ENCODE data around the gene ADAT2.
"Not testable (repeated sequence)": the region's sequence is repeated elsewhere in the genome, so short reads cannot be mapped to it uniquely, and the experiment has no call there.

The ADAT2 gene

DNA sequence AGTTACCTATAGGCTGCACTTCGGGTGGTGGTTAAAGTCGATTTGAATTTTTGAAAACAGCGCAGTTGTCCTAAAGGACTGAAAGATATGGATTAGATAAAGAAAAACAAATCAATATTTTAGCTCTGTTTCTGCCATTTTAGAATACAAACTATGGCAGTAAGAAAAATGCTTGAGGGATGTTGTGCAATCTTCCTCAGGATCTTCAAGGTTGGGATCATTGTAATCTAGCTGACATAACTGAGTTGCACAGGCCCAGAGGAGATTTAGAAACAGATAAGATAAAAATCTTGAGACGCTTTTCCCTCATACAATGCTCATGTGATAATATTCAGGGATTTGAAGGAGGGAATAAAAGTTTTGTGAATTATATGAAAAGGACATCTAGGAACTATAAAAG is 1.0 kb upstream of the ADAT2 start:
- TF ChIP-seq, protein P1, sequence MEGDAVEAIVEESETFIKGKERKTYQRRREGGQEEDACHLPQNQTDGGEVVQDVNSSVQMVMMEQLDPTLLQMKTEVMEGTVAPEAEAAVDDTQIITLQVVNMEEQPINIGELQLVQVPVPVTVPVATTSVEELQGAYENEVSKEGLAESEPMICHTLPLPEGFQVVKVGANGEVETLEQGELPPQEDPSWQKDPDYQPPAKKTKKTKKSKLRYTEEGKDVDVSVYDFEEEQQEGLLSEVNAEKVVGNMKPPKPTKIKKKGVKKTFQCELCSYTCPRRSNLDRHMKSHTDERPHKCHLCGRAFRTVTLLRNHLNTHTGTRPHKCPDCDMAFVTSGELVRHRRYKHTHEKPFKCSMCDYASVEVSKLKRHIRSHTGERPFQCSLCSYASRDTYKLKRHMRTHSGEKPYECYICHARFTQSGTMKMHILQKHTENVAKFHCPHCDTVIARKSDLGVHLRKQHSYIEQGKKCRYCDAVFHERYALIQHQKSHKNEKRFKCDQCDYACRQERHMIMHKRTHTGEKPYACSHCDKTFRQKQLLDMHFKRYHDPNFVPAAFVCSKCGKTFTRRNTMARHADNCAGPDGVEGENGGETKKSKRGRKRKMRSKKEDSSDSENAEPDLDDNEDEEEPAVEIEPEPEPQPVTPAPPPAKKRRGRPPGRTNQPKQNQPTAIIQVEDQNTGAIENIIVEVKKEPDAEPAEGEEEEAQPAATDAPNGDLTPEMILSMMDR (conservative IDR thresholded peaks at IDR 0.05), result no peak
- H3K27ac ChIP-seq, result peak overlapping the region; percentile 81

DNA sequence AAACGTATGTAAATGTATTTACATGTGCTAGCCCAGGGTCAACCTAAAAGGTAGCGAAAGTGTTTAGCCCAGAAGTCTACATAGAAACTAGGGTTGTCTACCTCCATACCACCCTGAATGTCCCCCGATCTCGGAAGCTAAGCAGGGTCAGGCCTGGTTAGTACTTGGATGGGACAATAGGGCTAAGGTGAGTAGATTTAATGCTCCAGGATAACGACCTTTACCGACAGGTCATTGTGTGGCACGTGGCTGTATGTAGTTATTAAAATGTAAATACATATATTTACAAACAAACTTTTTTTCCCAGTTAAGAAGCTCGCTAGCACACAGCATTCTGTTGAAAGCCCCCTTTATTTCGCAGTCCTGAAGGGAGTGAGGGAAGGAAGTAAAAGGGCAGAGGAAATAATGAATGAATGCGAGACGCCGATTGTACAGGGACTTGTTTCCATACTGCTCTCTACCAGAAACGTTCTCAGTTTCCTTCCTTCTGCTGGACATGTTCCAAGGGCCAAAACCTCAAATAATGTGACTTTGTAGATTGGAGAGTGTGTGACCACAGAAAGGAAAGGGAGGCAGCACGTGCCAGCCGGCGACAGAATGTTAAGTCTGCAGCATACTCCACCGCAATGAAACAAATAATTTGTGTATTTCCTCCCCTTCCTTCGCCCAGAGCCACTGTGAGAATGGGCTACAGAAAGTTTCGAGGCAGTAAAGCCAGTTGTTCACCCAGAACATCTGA is 612 bp downstream of the ADAT2 start:
- H3K27ac ChIP-seq, result peak overlapping the region; percentile 81
- TF ChIP-seq, protein P1 (conservative IDR thresholded peaks at IDR 0.05), result no peak

DNA sequence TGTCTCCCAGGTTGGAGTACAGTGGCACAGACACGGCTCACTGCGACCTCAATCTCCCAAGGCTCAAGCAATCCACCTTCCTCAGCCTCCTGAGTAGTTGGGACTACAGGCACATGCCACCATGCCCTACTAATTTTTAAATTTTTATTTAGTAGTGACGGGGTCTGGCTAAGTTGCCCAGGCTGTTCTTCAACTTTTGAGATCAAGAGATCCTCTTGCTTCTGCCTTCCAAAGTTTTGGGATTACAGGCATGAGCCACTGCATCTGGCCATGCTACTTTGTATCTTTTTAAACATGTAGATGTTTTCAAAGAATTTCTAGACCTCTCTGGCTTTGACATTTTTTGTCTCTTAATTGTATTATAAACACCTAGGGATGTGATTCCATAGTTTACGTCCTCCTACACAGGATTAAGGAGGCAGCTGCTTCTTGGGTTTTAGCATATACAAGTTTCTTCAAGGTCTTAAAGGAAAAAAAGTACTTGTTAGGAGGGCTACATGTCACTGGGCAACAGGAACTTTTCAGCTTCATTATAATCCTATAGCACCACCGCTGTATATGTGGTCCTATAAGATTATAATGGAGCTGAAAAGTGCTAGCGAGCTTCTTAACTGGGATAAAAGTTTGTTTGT is 1.3 kb downstream of the ADAT2 start:
- peak overlapping the region; percentile 81; the same call in 1 of the 2 replicates for H3K27ac ChIP-seq
- TF ChIP-seq, protein P1 (conservative IDR thresholded peaks at IDR 0.05), result no peak

DNA sequence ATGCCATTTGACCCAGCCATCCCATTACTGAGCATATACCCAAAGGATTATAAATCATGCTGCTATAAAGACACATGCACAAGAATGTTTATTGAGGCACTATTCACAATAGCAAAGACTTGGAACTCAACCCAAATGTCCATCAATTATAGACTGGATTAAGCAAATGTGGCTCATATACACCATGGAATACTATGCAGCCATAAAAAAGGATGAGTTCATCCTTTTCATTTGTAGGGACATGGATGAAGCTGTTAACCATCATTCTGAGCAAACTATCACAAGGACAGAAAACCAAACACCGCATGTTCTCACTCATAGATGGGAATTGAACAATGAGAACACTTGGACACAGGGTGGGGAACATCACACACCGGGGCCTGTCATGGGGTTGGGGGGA is 2.6 kb downstream of the ADAT2 start:
- H3K27ac ChIP-seq, result not testable (repeated sequence)

DNA sequence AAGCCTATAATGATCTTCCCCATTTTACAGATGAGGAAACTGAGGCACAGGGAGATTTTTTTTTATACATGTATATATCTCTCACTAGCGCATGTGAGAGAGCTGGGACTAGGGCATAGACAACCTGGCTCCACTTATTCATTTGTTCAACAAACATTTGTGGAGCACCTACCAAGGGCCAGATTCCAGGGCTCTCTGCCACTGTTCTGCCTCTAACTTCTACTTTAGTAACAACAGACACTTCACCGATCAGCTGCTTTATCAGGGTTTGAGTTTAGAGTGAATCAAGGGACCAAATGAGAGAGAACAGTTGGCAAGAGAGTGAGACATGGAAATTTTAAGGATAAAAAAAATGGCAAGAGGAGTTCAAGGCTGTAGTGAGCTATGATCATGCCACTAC is 7.4 kb downstream of the ADAT2 start:
- no peak overlapping the region for H3K27ac ChIP-seq
- TF ChIP-seq, protein P1 (conservative IDR thresholded peaks at IDR 0.05), result no peak

DNA sequence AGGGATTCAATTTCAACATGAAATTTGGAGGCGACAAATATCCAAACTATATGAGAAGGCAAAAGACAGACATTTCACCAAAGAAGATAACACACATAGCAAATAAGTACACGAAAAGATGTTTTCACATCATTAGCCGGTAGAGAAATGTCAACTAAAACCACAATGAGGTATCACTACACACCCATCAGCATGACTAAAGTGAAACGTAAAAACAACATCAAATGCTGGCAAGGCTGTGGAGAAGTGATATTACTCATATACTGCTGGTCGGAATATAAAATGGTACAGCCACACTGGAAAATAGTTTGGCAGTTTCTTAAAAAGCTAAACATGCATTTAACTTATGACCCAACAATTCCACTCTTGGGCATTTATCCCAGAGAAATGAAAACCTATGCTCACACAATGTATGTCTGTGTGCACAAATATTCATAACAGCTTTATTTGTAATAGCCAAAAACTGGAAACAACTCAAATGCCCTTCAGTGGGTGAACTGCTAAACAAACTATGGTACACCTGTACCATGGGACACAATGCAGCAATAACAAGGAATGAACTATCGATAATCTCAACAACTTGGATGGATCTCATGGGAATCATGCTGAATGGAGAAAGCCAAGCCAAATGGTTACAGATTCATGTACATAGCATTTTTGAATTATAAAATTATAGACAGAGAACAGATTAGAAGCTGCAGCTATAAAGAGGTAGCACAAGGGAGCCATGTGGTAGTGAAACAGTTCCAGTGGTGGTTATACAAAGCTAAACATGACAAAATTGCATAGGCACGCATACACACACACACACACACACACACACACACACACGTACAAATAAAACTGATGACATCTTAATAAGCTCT is 8.6 kb downstream of the ADAT2 start:
- TF ChIP-seq, protein P1 (conservative IDR thresholded peaks at IDR 0.05), result no peak
- no peak overlapping the region for H3K27ac ChIP-seq

DNA sequence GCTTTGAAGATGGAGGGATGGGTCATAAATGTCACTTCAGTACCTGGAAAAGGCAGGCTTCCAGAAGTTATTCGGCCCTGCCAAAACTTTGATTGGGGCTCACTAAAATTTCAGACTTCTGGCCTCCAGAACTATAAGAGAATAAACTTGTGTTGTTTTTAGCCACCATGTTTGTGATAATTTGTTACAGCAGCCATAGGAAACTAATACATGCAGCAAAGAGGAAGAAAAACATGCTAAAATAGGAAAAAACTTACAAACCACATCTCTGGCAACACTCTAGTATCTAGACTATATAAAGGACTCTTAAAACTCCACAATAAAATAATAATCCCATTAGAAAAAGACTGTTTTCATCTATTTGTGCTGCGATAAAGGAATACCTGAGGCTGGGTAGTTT is 9.5 kb downstream of the ADAT2 start:
- TF ChIP-seq, protein P1 (conservative IDR thresholded peaks at IDR 0.05), result no peak
- no peak overlapping the region for H3K27ac ChIP-seq
